Activated CD8-positive, alpha-beta memory T cell treated with anti-CD3 and anti-CD28 coated beads for 1 hour (primary cell): ENCODE results near the gene PRPSAP1.
A peak's percentile ranks its signal among the peaks of the same experiment; 100 is the strongest.

Experiments used
- DNase-seq, 2 donors: peaks; one replicate each; pipeline ENCODE4 v3.0.0-alpha.2; 2020; ENCODE audit warnings: low read depth in 1 of 2; ENCODE audit errors: extremely low read depth in 1 of 2

PRPSAP1 gene, protein sequence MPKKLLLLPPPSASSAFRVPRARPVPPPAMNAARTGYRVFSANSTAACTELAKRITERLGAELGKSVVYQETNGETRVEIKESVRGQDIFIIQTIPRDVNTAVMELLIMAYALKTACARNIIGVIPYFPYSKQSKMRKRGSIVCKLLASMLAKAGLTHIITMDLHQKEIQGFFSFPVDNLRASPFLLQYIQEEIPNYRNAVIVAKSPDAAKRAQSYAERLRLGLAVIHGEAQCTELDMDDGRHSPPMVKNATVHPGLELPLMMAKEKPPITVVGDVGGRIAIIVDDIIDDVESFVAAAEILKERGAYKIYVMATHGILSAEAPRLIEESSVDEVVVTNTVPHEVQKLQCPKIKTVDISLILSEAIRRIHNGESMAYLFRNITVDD

DNA sequence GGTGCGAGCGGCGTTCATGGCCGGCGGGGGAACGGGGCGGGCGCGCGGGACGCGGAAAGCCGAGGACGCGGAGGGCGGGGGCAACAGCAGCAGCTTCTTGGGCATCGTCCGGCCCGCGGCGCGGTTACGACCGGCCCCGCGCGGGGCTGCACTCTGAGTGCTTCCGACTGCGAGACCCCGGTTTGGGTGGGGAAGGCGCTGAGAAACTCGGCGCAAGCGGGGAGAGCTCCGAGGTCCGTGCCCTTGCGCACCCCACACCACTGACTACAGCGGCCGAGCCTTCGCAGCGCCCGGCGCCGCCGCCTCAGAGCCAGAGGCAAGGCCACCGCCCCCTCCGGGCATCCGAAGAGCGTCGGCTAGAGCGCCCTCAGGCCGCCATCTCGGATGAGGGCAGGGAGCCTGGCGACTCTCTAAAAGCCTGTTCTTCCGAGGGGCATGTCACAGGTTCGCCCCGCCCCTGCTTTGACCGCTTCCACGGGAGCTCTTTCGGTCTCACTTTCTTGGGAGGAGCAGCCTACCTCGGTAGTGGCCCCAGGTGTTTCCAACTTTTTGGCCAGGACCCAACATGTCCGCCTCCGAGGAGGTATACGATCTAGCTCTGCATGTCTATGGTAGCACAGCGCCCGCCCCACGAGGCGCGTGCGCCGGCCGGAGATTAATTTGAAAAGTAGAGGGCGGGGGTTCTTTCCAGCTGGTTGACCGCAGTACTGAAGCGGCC is at the start of gene PRPSAP1:
TSS of gene PRPSAP1 (minus strand) at position 318 of the 718 bp plus-strand sequence. CDS start at position 105, 213 bp downstream.
- peak; percentile 34 to 66 for DNase-seq

DNA sequence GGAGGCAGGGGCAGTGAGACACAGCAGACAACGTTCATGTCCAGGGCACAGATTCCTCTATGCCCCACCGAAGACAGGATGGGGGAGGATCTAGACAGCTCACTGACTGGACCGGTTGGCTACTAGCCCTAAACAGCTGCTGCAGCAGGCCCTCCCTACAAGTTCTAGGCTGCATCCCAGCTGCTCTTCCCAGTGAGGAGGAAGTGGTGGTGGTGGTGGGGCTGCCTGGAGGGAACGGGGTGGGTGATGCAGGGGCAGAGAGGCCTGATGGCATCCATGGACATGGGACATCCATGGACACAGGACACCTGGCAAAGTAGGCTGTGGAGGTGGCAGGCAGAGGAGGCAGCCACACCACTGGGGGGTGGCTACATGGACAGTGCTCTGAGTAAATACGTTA is 49.0 kb upstream of the PRPSAP1 start:
- DNase-seq: no peak

DNA sequence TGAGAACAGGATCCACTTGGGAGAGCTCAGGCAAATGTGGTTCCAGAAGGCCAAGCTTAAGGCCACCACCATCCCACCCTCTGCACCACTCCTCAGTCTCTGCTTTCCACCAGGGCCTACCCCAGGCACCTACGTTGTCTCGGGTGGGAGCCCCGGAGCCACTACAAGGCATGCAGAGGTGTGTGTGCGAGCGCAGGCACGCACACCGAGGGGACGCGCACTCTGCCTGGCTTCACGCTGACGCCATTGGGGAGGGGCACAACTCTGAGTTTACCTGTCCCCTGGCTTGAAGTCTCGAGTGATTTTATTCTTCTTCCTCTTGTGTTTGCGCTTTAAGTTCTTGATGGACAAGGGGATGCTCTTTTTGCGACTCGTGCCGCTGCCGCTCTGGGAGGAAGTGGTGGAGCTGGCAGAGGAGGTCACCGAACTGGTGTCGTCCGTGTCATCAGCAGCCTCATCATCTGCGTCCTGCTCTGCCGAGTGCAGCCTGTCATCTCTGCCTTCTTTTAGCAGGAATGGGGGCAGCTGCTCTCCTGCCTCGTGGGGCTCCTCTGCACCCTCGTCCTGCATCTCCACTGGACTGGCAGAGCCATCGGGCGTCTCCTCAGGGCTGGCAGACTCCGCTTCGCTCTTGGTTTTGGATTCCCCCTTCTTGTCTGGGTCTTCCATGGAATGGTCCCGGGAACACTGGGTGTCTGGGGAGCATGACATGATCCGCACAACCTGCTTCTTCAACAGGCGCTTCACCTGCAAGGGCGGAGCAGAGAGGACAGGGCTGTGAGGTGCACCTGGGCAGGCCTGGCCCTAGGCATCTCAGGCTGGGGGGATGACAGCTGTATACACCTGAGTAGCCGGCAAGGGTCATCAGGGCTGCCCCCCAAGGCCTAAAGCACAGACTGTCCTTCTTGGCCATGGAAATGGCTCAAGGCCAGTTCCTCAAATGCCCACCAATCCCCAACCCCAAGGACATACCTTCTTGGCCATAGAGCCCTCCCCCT is 45.8 kb upstream of the PRPSAP1 start:
- DNase-seq: no peak

DNA sequence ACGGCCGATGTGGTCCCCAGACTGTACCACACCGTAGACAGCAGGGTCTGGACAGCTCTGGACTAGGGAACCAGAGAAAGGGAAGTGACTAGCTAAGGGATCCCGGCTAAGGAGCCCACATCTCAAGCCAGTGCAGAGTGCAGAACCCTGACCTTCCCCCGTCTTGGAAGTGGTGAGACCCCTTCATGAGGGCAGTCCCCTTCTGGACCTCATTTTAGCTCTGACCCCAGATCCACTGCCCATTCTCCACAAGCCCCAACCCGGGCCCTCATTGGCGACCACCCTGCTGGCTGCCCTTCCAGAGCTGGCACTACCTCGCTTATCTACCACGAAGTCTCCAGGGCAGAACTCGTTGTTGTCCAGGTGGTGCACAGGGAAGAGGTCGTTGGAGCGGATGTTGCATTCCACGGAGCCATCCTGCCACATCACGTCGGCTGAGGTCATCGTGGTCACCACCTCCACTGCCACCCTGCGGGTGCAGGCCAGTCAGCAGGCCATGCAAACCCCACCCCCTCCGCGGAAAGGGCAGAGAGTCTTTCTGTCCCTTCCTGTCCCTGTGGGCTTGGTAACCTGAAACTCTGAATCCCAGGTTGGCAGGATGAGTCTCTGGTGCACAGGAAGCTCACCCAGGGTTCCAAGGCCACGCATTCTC is 44.9 kb upstream of the PRPSAP1 start:
- no peak for DNase-seq

DNA sequence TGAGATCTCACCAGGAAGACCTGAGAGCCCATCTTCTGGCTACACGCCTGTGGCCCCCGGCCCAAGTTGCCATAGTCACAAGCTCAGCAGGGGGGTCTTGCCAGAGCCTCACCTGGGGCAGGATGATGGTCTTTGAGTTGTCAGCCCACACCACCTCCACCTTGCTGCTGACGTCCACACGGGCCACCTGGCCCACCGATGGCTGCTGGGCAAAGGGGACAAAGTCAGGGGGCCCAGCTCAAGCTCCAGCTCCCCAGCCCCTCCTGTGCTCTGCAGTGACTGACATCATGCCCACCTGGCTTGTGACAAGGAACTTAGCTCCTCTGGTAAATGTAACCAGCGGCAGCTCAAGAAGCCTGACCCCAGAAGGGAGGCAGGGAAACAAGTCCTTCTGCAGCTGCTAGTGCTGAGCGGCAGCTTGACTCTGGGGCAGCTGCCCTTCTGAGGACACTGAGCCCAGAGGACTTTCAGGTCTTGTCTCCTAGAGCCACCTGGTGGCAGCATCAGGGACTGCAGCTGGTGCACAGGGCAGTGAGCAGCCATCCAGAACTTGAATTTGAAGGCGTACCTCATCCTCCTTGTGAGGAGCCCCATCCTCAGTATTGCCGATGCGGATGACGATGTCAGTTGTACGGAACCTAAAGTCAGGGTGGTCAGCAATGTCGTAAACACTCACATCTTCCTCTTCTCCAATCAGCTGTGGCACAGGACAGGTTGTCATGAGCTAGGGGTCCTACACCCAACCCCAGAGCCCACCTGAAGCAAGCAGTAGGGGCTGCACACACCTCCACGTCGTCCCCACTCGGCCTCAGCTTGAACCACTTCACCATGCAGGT is 44.2 kb upstream of the PRPSAP1 start:
- DNase-seq: peak; percentile 59 to 78

DNA sequence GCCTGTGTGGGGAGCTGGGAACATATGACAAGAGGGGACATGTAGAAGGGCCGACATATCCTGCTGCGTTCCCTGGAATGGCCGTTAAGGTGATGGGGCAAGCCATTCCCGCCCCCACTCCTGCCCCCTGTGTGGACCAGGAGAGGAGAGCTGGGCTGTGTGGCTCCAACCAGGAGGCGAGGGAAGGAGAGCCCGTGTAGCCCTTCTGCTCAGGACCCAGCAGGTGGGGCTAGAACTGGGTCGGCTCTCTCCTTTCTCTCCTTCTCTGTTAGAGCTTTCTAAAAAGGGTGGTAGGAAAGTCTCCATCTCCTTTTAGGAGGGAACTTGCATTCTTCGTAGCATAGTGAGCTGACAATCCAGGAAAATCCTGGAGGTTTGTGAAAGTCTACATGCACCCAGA is 43.5 kb upstream of the PRPSAP1 start:
- DNase-seq: no peak

DNA sequence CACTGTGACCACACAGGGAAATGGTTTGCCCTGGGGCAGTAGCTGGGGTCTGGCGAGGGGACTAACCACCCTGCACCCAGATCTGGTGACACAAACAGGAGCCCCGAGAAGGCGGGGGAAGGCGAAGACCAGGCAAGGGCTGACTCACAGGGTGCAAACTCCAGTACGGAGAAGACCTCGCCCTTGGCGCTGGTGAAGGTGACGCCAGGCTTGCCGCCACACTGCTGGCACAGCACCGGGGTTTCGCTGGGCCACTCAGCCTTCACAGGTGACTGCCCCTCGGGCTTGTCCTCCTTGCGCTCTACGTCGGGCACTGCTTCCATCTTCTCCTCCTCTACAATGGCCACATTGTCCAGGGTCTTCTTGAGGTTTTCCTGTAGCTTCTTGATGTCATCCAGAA is 42.3 kb upstream of the PRPSAP1 start:
- no peak for DNase-seq

DNA sequence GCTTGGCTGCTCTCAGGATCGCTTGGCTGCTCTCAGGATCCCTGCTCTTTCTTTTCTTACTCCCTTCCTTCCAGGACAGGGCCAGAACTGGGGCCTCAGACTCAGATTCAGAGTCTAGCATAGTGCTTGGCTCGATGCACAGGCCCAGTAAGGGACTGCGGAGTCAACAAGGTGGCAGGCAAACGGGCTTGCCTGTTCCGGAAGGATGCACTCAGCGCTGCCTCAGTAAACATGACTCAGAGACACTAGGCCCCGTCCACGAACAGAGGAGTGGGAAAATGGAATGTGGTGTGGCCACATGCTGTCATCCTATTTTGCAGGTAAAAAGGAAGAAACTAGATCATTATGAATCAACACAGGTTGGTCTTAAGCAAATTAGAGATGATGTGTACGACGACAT is 40.5 kb upstream of the PRPSAP1 start:
- no peak for DNase-seq

DNA sequence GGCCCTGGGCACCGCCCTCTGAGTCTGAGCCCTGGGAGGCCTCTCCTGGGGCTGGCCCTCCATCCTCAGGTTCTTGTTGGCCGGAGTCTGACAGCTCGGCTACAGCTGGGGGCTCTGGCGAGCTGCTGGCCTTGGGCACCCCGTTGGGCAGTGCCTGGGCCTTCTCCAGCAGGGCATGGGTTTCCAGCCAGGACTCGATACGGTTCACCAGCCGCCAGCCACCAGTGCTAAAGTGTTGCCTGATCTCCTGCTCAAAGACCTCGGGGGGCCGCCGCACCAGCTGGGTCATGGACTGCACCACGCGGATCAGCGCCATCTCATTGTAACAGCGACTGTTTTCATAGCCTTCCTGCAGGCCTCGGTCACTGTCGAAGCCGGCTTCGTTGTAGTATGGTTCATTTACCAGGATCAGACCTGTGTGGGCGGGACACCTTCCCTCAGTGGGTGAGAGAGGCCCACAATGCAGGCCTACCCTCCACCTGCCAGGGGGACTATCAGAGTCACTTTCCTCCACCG is 37.5 kb upstream of the PRPSAP1 start:
- no peak for DNase-seq

DNA sequence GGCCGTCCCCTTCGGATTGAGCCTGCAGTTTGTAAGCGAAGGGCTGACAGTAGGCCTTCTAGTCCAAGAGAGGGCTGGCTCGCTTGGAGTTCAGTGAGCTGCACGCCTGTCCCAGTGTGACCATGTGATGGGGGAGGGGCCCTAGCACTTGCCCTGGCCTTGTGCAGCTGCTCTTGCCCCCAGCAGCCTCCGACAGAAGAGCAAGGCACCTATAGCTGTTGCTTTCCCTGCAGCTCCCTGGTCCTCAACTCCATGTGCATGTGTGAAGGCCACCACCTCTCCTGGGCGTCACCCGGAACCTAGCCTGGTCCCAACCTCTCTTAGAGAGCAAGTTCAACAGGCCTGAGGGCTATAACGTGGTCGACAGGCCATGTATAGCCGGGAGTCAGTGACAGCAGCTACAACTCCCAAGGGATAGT is 36.3 kb upstream of the PRPSAP1 start:
- no peak for DNase-seq

DNA sequence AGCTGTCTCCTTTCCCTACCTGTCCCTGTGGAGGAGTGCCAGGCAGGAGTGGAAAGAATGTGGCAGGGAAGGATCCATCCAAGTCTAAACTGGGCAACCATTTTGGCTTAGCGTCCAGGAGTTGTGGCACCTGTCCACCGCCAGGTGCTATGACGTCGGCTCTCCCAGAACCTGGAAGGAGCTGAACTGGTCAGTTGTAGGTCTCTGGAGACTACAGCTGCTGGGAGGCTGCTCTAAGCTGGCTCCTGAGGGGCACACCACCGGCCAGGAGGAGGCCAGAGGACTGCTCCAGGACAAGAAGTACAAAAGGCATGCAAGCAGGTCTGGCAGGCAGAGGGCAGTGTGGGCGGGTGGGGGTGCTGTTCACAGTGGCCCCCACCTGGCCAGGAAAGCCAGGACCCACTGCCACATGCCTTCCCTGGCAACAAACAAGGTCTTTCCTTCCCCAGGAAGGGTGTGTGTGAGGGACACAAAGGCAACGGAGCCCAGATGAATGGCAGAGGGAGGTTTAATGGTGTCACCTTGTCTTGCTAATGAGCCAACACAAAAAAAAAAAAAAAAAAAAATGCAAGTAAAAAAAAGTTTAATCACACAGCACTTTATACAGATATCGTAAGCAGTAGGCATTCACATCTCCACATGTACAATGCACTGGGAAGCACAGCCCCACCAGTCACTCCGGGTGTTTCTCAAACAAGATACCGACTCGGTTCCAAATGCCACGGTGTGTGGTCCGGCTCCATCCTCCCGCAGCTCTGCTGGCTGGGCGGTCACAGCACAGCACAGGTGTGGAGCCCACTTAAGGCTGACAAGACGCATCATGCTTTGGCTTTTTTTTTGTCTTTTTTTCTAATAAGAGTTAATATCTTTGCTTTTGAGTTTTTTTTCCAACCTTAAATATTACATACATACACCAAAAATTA is 35.5 kb upstream of the PRPSAP1 start:
- no peak for DNase-seq

DNA sequence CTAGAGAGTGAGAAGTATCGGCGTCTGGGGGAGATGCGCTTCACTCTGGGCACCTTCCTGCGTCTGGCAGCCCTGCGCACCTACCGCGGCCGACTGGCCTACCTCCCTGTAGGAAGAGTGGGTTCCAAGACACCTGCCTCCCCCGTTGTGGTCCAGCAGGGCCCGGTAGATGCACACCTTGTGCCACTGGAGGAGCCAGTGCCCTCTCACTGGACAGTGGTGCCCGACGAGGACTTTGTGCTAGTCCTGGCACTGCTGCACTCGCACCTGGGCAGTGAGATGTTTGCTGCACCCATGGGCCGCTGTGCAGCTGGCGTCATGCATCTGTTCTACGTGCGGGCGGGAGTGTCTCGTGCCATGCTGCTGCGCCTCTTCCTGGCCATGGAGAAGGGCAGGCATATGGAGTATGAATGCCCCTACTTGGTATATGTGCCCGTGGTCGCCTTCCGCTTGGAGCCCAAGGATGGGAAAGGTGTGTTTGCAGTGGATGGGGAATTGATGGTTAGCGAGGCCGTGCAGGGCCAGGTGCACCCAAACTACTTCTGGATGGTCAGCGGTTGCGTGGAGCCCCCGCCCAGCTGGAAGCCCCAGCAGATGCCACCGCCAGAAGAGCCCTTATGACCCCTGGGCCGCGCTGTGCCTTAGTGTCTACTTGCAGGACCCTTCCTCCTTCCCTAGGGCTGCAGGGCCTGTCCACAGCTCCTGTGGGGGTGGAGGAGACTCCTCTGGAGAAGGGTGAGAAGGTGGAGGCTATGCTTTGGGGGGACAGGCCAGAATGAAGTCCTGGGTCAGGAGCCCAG is 33.5 kb upstream of the PRPSAP1 start:
- no peak for DNase-seq

DNA sequence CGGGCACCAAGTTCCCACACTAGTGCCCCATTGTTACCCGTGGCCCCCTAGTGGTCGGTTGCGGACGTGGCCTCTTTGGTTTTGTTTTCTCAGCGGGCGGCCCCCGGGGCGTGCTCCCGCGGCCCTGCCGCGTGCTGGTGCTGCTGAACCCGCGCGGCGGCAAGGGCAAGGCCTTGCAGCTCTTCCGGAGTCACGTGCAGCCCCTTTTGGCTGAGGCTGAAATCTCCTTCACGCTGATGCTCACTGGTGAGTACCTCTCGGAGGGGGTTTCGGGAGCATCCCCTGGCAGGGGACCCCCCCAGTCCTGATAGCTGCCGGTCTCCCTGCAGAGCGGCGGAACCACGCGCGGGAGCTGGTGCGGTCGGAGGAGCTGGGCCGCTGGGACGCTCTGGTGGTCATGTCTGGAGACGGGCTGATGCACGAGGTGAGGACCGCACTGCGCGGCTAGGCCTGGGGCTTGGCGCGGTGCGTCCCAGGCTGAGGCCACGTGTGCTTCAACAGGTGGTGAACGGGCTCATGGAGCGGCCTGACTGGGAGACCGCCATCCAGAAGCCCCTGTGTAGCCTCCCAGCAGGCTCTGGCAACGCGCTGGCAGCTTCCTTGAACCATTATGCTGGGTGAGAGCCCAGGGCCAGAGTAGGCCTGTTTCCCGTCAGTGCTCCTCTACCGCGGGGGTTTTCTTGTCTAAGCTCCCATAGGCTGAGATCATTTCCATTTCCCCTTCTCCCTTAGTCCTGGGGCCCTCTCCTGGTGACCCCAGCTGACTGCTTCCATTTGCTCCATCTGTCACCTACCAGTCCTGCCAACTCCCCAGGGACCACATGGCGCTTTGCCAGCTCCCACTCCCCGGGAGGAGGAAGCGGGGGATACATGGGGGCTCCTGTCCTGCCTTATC is 32.4 kb upstream of the PRPSAP1 start:
- peak; percentile 53 to 74 for DNase-seq

DNA sequence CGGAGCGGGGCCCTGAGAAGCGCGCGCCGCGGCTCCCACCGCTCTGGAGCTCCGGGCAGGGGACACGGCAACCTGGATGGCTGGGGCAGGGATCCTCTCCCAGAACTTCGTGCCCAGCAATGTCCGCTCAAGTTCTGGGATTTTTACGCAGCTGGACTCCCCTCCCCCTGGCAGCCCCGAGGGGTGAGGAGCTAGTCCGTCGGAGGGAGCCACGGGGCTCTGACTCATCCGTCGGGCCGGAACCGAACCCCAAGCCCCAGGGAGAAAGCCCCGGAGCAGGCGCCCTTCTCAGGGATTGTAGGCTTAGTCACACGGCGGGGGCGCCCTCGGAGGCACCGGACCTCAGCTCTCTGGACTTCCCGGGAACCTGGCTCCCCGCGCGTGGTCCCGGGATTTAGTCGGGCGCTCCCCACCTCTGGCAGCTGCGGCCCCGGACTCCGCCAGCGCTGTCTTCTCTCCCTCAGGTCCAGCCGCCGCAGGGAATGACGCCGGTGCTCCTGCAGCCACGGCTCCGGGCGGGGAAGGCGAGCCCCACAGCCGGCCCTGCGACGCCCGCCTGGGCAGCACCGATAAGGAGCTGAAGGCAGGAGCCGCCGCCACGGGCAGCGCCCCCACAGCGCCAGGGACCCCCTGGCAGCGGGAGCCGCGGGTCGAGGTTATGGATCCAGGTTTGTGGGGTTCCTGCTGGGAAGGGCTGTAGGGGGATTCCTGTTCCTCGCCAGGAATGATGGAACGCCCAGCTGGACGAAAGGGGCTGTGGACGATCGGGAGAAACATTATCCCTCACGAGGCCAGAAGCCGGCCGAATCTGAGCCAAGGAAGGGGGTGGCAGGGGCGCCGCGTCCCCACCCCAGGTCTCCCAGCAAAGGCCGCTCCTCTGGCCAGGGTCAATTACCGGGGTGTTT is 31.5 kb upstream of the PRPSAP1 start:
- DNase-seq: no peak

DNA sequence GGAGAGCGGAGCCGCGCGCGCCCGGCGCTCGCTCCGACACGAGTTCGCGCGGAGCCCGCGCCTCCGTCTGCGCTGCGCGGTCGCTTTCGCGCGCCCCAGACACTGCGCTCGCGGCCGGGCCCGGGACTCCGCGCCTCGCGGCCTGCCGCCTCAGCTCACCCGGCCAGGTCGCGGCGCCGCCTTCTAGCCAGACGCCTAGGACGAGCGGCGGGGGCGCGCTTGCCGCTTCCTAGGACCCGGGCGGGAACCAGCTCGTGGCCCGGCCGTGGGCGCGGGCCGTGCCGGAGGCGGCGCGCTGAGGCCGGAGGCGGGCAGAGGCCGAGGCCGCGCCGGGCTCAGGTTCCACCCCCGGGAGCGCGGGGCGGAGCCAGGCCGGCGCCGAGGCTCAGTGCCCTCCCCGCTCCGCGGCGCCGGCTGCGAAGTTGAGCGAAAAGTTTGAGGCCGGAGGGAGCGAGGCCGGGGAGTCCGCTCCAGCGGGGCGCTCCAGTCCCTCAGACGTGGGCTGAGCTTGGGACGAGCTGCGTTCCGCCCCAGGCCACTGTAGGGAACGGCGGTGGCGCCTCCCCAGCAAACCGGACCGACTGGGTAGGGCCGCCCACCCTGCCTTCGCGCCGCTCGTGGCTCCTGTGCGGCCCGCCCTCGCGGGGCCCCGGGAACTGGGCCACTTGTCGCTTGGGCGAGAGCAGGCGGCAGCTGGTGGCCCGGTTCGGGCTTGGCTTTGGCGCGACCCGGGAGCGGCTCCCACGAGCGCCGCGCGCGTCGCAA is 30.7 kb upstream of the PRPSAP1 start, which contains the start of gene SPHK1:
TSS of gene SPHK1 (plus strand) at position 388 of the 765 bp plus-strand sequence. CDS start 1,036 bp downstream, outside the sequence.
- DNase-seq: peak in 1 of 2 donors; percentile 56
